GM21825 (cell line): ENCODE measurements around the gene NIM1K.
"Not testable (repeated sequence)": the region's sequence is repeated elsewhere in the genome, so short reads cannot be mapped to it uniquely, and the experiment has no call there.

Experiments
- ATAC-seq: cut with Tn5 transposase; IDR thresholded peaks from one replicate; pipeline ENCODE4 v1.9.1; 2021; ENCODE audit warnings: mild to moderate bottlenecking, moderate library complexity; ENCODE audit not compliant: unreplicated experiment

Gene NIM1K

DNA sequence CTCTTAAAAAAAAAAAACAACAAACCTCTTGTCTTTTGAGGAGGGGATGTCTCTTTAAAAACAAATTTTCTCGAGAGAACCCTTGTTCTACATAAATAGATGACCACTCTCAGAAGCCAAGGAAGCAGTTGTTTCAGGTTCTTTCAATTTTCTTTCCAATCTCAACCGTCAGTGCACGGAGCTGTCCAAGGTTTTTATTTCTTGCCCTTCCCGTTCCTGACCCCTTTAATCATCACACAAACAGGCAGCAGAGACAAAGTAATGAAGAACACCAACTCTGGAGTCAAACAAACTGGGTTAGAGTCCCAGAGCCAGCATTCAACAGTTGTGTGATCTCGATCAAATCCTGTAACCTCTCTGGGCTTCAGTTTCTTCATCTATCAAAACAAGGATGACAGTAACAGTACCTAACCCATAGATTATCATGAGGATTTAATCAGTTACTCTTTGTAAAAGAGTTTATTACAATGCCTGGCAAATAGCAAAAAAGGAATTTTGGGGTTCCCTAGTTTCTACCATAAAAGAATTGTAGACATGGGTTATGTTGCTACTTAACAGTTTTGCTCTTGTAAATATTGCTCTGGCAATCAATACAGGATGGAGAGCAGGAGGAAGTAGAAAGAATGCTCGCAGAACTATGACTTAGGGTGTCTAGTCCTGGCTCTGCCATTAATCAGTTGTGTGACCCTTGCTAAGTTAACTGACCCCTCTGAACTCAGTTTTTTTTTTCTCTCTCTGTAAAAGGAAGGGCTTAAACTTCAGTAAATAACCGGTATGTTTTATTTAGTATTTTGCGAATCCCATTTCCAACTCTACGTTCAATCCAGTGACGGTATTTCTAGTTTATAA lies 1.0 kb upstream of the NIM1K start:
- no peak for ATAC-seq

DNA sequence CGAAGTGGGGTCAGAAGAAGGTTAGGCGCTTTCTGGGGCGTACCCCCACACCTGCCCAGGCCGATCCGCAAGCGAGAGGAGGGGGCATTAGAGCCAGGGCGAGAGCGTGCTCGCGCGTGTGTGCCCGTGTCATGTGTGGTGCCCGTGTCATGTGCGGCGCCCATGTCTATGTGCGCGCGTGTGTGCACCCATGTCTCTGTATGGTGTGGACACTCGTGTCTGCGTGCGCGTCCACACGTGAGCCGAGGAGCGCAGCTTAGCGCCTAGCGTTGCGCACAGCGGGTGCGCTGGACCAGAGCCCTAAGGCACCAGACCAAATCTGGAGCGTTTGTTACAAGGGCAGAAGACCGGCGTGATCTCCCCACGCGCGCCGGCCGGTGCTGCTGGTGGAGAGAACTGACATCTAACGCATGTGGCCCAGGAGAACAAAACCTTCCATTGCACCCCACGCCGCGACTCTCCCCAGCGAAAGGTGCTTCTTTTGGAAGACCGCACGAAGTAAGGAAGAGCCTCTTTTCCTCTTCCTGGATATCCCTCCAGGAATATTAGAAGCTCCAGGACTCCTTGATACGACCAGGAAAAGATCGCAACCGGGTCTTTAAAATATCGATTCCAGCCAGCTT lies 644 bp downstream of the NIM1K start:
- ATAC-seq: peak; percentile 20

DNA sequence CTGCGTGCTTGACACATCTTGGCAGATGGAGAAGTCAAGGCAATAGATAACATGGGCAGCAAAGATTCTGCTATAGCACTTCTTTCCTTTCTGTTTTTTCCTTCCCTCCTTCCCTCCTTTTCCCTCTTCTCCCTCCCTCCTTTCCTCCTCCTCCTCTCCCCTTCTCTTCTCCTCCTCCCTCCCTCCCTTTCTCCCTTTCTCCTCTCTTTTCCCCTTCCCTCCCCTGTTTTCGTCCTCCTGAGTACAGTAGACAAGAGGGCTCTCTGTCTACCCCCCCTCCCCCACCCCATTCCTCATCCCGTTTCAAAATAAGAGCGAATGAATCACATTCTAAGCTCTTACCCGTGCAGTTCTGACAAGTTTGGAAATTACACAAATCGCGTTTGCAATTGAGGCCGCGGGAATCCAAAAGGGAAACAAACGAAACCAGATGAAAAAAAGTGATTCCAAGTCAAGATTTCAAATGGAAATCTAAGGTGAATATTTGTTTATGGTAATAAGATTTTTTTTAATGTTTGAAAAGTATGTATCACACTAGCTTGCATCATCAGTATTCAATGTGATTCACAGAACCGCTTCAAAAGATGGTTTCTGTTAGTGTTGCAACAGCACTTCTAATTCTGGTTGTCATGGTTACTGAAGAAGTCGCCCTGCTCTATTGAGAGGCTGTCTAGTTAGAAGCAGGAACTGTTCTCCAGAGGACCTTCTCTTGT lies 1.3 kb downstream of the NIM1K start:
- peak; percentile 44 for ATAC-seq

DNA sequence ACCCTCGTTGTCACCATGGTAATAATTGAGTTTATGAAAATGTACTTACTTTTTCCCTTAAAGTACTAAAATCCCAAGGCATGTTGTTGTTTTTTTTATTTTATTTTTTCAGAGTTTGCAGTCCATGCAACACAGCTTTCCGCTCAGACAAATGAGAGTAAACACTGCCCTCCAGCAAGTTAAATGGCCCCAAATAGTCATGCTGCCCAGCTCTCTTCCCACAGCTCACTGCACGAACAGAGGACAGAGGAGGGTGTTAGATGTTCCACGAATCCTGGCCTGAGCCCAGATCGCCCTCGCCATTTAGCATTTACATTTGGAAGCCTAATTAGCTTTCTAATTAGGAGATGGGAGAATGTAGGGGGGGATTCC lies 1.9 kb downstream of the NIM1K start:
- no peak for ATAC-seq

DNA sequence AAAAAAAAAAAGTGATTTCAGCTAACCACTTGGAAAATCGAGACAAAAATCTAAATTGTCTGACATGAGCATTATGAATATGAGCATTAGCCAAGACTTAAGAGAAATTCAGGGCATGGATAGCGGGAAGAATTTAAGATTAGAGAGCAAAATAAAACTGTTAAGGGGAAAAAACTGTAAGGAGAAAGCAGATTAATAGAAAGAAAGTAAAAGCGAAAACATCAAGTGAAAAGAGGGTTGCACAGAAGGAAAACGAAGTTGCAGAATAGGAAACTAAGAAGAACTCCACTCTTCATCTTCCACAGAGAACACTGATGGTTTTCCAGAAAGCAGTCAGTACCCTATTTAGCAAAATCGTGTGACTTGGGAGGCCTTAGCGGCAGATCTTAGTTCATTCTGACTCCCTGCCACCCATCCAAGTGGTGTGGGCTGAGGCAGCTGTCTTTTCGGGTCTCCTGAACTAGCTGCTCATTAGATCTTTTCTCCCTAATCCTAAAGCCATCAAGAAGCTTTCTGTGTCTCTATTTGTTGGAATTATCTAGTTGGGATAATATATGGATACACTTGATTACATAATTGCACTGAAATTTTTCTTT lies 3.7 kb downstream of the NIM1K start:
- no peak for ATAC-seq

DNA sequence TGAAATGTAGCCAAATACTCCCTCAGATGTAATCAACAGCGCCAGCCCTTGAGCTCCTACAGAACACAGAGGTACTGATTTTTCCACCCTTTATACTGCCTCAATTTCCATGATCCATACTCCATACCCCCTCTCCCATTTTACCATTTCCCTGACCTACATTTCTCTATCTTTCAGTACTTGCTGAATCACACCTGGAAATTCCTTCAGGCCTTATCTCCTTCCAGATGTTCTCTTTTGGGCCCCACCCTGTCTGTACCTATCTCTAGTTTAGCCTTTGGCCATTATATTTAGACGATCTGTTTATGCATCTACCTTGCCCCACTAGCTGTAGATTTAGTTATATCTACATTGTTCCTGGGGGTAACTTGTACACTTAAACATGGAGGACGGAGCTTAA lies 5.5 kb downstream of the NIM1K start:
- ATAC-seq: no peak

DNA sequence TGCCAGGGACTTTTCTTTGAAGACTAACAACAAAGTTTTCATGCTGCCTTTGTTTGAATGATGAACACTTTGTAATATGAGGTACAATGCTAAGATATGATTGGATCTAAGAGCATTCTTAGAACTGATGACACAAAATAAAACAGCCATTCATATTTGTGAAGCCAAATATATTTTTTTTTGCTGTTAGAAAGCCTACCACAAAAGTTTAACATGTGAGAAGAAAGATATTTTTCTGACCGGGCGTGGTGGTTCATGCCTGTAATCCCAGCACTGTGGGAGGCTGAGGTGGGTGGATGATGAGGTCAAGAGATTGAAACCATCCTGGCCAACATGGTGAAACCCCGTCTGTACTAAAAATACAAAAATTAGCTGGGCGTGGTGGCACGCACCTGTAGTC lies 9.4 kb downstream of the NIM1K start:
- ATAC-seq: not testable (repeated sequence)

DNA sequence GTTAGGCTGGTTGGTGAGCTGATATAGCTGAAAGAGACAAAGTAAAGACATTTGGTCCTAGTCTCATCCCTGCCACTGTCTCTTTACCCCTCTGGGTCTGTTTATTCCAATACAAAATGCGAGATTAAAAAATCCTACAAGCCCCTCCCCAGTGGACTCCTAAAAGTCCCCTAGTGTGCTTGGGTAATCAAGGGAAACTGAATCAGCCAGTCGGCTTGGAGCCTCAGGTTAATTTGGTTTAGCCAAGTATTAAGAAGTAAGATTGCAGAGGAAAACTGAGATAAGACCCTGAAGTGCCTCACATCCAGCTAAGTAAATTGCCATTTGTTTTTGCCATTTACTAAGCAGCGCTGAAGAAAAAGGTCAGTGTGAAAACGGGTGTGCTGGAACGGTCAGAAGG lies 10.4 kb downstream of the NIM1K start:
- no peak for ATAC-seq

DNA sequence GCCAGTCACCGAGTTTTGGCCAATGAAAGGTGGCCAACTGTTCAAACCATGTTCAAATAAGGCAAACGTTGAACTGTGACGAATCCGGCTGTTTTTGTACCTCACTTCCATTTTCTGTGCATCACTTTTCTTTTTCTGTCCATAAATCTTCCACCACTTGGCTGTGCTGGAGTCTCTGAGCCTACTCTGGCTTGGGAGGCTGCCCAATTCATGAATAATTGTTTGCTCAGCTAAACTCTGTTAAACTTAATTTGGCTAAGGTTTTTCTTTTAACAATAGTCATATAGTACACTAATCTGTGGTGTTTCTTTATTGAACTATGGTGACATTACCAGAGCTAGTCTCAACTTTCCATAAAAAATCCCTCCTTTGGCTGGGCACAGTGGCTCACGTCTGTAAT lies 11.3 kb downstream of the NIM1K start:
- ATAC-seq: no peak

DNA sequence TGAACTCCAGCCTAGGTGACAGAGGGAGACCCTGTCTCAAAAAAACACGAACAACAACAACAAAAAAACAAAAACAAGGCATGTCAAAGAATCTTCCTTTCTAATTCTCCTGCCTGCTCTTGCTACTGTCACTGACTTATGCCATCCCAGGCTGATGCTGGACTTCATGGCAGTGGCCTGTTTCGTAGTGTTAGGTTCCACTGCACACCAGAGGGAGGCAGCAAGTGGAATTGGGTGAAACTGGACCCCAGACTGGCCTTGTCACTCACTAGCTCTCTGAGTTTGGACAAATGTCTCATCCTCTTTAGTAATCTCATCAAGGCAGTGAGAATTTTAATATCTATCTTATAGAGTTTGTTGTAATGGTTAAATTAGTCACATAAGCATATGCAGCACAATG lies 12.9 kb downstream of the NIM1K start:
- ATAC-seq: no peak

DNA sequence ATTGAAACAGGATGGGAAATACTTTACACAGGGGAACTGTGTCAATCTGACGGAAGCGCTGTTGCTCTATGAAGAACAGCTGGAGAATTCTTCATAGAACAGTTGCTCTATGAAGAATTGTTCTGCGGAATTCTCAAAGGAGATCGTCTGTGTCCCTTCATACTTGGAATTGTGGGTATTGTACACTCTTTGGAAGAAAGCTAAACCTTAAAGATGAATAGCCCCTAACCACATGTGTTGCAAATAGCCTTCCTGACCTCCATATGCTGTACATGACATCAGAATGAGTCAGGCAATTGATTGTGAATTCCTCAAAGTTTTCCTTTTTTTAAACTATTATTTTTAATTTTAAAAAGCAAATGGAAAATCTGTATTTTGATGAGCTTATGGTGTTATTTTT lies 15.6 kb downstream of the NIM1K start:
- ATAC-seq: no peak

DNA sequence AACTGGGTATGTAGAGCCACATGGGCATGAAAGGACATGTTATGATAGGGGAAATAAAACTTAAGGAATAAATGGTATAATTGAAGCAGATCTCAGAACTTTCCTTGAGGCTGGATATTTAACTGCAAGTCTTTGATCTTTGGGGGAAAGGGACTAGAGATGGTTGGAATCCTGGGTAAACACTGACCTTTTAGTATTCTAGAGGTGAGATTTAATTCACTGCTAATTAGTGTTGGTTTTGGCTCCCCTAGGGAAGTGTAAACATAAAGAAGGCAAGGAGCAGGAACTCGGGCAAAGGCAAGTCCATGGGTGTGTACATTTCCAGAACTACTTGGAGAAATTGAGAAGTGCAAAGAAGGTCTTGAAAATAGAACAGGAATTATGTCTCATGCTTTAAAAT lies 16.6 kb downstream of the NIM1K start:
- no peak for ATAC-seq

DNA sequence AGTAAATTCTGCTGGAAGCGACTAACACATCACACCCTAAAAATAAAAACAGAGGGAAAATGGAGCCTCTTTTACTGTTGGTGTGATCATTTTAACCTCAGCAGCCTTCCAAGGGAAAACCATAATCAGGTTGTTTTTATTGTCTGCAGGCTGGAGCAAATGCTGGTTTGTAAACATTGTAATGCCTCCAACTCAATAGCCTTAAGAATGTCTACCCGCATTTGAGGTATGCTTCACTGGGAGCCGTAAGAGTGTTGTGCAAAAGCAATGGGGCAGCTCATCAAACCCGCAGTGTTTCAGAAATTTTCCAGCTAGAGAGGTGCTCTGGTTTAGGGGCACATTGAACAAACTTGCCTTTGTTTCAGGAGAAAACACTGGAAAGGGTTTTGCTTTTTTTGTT lies 17.0 kb downstream of the NIM1K start:
- no peak for ATAC-seq

DNA sequence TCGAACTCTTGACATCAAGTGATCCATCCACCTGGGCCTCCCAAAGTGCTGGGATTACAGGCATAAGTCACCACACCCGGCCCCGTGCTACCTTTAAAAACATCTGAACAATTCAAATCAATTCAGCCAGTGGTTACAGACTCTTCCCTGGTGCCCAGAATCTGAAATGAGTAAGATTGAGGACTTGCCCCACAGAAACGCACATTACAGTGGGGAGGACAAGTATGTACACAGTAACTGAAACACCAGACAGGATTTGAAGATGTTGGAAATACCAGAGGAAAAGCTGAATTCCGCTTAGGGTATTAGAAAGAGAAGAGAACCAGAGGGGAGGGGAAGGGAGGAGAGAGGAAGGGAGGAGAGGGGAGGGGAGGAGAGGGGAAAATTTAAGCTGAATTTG lies 17.8 kb downstream of the NIM1K start:
- ATAC-seq: no peak

DNA sequence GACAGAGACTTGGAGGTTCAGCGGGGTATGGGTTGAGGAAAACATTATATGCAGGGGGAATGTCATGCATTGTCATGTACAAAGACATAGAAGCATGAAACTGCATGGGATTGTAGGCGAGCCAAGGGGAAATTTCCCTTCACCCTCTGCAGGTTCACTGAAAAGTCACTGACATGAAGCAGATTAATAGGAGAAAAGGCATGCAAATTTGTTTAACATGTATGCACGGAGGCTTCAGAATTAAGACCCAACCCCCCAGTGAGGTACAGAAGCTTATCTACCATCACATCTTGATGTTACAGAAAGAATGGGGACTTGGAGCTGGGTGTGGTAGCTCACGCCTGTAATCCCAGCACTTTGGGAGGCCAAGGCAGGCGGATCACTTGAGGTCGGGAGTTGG lies 18.5 kb downstream of the NIM1K start:
- ATAC-seq: no peak

DNA sequence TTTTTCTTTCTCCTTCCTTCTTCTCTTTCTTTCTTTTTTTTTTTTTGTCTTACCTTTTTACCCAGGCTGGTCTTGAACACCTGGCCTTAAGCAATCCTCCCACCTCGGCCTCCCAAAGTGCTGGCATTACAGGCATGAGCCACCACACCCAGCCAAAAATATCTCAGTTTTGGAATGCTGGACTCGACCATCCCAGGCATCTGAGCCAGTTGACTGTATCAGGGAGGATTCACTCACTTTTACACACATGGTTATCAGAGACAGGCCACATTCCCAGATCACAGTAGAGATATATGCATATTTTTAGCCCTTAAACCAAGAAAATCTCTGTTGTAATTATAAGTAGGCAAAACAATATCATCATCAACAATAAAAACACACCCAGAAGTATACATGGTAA lies 21.9 kb downstream of the NIM1K start:
- ATAC-seq: no peak

DNA sequence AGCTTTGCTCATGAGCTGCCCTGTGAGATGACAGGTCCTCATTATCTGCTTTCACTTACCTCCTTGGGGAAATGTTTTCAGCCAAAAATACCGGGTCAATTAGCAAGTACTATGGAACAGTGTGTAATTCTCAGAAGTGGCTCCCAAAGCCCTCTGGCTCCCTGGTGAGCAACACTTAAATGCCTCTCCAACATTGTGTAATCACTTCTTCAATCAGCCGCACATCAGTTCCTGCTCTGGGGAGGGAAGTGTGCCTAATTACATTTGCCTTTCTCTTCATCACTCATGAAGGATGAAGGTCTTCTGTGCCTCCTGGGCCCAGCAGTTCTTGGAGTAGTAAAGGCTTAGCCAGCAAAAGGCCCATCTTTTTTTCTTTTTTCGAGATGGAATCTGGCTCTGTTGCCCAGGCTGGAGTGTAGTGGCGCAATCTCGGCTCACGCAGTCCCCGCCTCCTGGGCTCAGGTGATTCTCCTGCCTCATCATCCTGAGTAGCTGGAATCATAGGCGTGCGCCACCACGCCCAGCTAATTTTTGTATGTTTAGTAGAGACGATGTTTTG lies 23.1 kb downstream of the NIM1K start:
- ATAC-seq: no peak

DNA sequence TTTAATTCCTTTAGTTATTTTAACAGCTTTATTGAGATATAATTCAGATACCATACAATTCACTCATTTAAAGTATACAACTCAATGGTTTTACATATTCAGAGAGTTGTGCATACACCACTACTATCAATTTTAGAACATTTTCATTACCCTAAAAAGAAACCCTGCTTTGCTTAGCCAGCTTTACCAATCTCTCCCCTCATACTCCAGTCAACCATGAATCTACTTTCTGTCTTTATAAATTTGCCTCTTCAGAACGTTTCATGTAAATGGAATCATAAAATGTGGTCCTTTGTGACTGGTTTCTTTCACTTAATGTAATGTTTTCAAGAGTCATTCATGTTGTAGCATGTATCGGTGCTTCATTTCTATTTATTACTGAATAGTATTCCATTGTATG lies 24.9 kb downstream of the NIM1K start:
- ATAC-seq: no peak

DNA sequence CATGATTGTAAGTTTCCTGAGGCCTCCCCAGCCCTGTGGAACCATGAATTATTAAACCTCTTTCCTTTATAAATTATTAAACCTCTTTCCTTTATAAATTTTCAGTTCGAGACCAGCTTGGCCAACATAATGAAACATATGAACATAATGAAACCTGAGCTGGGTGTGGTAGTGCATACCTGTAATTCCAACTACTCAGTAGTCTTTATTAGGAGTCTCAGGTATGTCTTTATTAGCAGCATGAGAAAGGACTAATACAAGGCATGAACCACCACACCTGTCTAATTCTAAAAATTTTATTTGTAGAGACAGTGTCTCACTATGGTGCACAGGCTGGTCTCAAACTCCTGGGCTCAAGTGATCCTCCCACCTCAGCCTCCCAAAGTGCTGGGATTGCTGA lies 27.1 kb downstream of the NIM1K start:
- ATAC-seq: no peak

DNA sequence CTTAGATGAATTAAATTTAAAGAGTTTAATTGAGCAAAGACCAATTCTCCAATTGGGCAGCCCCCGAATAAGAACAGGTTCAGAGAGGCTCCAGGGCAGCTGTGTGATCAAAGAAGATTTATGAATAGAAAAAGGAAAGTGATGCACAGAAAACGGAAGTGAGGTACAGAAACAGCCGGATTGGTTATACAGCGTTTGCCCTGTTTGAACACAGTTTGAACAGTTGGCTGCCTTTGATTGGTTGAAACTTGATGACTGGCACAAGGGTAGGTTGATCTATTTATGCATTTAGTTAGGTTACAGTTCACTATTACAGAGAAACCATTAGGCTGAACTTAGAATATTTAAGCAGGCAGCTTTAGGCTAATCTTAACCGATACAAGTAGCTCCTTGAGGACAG lies 29.5 kb downstream of the NIM1K start:
- ATAC-seq: no peak

DNA sequence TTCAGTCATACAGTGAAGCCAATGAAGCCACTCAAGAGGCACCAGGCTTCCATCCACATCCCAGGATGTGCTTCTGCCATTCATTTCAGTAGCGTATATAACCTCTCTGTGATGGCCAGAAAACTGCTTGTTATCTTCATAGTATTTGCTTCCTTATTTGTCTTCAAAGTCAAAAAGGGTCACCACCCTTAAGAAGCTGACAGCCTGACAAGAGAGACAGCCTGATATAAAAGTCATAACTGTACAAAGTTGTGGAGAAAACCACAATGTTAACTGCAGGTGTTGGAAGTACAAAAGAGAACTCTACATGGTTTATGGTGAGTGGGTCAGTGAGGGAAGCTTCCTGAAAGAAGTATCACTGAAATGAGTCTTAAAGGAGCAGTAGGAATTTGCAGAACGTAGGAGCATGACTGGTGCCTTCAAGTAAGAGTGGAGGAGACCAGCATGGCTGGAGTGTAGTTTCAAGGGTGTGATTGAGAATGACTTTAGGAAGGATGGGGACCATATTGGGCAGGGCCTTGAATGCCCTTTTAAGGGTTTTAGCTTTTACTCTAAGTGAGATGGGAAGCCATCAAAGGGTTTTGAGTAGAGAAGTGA lies 33.7 kb downstream of the NIM1K start:
- ATAC-seq: no peak
